Placental pericyte (primary cell): ENCODE measurements around the gene SNCG. TPM values are rescaled to one million over a fixed set of nuclear protein-coding genes. Genes with fewer than 3 reads are reported as not detected.

ENCODE experiments used
- small RNA-seq: library from RNA; depleted of rRNA; stranded (forward); fragments of <200 nt; gene quantifications from one replicate; pipeline ENCODE3, GENCODE V24; 2012; ENCODE audit warnings: low replicate concordance
- total RNA-seq: library from RNA; depleted of rRNA; stranded (reverse); fragments of >200 nt; gene quantifications from 2 replicates; pipeline ENCODE4 v1.2.3, GENCODE V29; 2012

The SNCG gene
- total RNA-seq: 3.3 and 3.9 TPM in 2 replicates

GRCh38 chr10:86958116-86958900 is at the start of gene SNCG:
Gene SNCG, plus strand, starts transcription at chr10:86958599. Its CDS starts 99 bp downstream, at chr10:86958698.

DNA sequence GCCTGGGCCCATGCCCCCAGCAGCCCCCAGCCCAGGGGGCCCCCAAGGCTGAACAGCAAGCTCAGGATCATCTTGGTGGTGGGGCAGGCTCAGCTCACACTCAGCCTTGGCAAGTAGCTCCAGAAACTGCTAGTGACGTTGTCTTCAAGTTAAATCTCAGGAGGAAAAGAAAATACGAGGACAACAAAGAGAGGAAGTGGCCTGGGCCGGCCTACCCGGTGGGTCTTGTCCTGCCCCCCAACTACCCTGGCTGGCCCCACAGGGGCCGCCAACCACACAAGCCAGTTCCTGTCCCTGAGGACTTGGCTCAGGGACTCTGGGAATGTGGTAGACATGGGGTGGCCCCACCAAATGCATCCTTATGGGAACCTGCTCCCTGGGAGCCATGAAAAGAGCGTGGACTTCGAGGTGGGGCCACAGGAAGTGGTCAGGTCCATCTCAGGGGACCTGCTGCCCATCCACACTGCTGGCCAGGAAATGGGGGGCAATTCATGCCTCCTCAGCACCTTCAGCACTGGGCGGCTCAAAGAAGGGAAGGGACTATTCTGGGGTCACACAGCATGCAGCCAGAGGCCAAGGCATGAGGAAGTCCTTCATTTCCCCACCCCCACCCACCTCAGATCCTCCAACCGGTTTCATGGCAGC is 806 bp upstream of the SNCG start, which contains the start of gene MMRN2:
TSS of gene MMRN2 (minus strand) at position 145 of the 645 bp plus-strand sequence. CDS start at position 71, 74 bp downstream.

GRCh38 chr10:86968271-86968993 is 10.0 kb downstream of the SNCG start, which contains the start of gene ADIRF:
Gene ADIRF, plus strand, starts transcription at chr10:86968482. Its CDS starts 63 bp downstream, at chr10:86968545.

Small RNA genes within 50 kb of the gene (small RNA-seq; reads per million reads assigned to genes)
- gene BMS1P3: not detected

Other genes with a start within 250 kb of the SNCG start
- 46.6 and 70.7 TPM in 2 replicates for gene BMPR1A, start 202.0 kb upstream of the SNCG start, total RNA-seq
- 0.88 and 2.0 TPM in 2 replicates for gene MMRN2, start 984 bp upstream of the SNCG start, total RNA-seq
- gene ADIRF, start 9.9 kb downstream of the SNCG start, total RNA-seq: 1.0 TPM in 1 of 2 replicates, not detected in the other
- not detected in 2 replicates for gene FAM25A, start 61.7 kb downstream of the SNCG start, total RNA-seq
- 189 and 290 TPM in 2 replicates for gene GLUD1, start 136.2 kb downstream of the SNCG start, total RNA-seq
- 22.5 and 50.1 TPM in 2 replicates for gene SHLD2, start 136.6 kb downstream of the SNCG start, total RNA-seq